Stomach (tissue), 9 donors: ENCODE data around the gene PPP1R1C. TPM values are rescaled to one million over a fixed set of nuclear protein-coding genes. Genes with fewer than 3 reads are reported as not detected.

Source experiments
- DNase-seq, 2 donors: peaks; one replicate each; pipeline versions ENCODE4 v3.0.0 to v3.0.0-alpha.2; 2013 to 2019
- H3K27ac ChIP-seq, 5 donors: fragments of 200-600 bp in 4 of 5; sonication (generic) in 4 of 5; one replicate each; pipeline ENCODE4 v1.5.1; 2013 to 2019; ENCODE audit warnings: mild to moderate bottlenecking in 1 of 5, moderate library complexity in 1 of 5
- H3K27me3 ChIP-seq, 3 donors: fragments of 200-600 bp; sonication (generic); one replicate each; pipeline ENCODE4 v1.5.1; 2017 to 2019; ENCODE audit warnings: mixed run types in 1 of 3
- H3K36me3 ChIP-seq, 4 donors: fragments of 200-600 bp; sonication (generic); 1 replicate in 3 of 4; 2 replicates in 1 of 4; pipeline ENCODE4 v1.5.1; 2016 to 2019
- H3K4me1 ChIP-seq, 4 donors: fragments of 200-600 bp; sonication (generic); one replicate each; pipeline ENCODE4 v1.5.1; 2016 to 2019
- H3K4me3 ChIP-seq, 4 donors: fragments of 200-600 bp; sonication (generic) in 3 of 4; one replicate each; pipeline ENCODE4 v1.5.1; 2016 to 2019; ENCODE audit warnings: mild to moderate bottlenecking in 1 of 4
- H3K9me3 ChIP-seq, 4 donors: fragments of 200-600 bp; sonication (generic); one replicate each; pipeline ENCODE4 v1.5.1; 2016 to 2019
- CTCF ChIP-seq, 7 experiments: fragments of 450-650 bp in 4 of 7; fragments of 200-600 bp in 3 of 7; sonication (generic) in 3 of 7; IDR thresholded peaks; one replicate each; pipeline ENCODE4 v1.5.1; 2016 to 2019; ENCODE audit warnings: antibody characterized with exemption in 7 of 7, control low read depth in 2 of 7, mild to moderate bottlenecking in 1 of 7
- EP300 ChIP-seq: sonication (generic); formaldehyde crosslinking; IDR thresholded peaks from one replicate; pipeline ENCODE4 v1.6.1; 2017; ENCODE audit warnings: antibody characterized with exemption
- POLR2A ChIP-seq, 4 donors: fragments of 450-650 bp; IDR thresholded peaks; one replicate each; pipeline ENCODE4 v1.6.1; 2016; ENCODE audit warnings: antibody characterized with exemption in 4 of 4, control low read depth in 2 of 4, mild to moderate bottlenecking in 1 of 4, moderate library complexity in 1 of 4
- POLR2AphosphoS5 ChIP-seq, 3 donors: sonication (generic); formaldehyde crosslinking; IDR thresholded peaks; one replicate each; pipeline ENCODE4 v1.6.1; 2016; ENCODE audit warnings: antibody characterized with exemption in 3 of 3
- WGBS, 5 donors: extraction: QIAGEN DNeasy Blood & Tissue Kit in 3 of 5; methylation state at CpG; one replicate each; pipeline versions ENCODE4 v1.1.5 to v1.1.7; 2013 to 2018; 5-methylcytosine and 5-hydroxymethylcytosine counted together
- intact Hi-C: fragments of 100-400 bp; cut with DNase I; formaldehyde crosslinking; loops from one replicate; pipeline ENCODE4 v1.15.1; 2023; ENCODE audit warnings: low total_unique reads
- polyA plus RNA-seq, 3 donors: library from polyadenylated mRNA; stranded (reverse); fragments of 200-250 nt; gene quantifications; one replicate each; pipeline ENCODE4 v1.2.3, GENCODE V29; 2013
- small RNA-seq, 4 donors: library from RNA; depleted of rRNA; stranded (forward); fragments of <200 nt; gene quantifications; one replicate each; pipeline ENCODE3, GENCODE V24; 2016
- total RNA-seq, 5 donors: library from RNA; depleted of rRNA; stranded (reverse); fragments of >200 nt; gene quantifications; one replicate each; pipeline versions ENCODE4 v1.1.0 to v1.2.3, GENCODE V29; 2014 to 2016
- donor health status: healthy with polysubstance abuse.
- donor health status: Bipolar disorder and iron deficiency.
- donor health status: healthy.

The PPP1R1C gene
- total and polyA plus RNA-seq, 8 donors, result 1.6 to 10.4 (median 3.9) TPM; not detected in 4

- Histone ChIP-seq H3K4me1 (no peaks in the 10 kb centered on the region), H3K27me3 (no peaks in the 10 kb centered on the region), H3K9me3 (no peaks in the 10 kb centered on the region), H3K36me3 (no peaks in the 10 kb centered on the region), H3K27ac (no peak overlapping the region), H3K4me3 (no peak overlapping the region)
- no peak for TF ChIP-seq POLR2A (IDR thresholded peaks at IDR 0.05)
- no peak for TF ChIP-seq CTCF (IDR thresholded peaks at IDR 0.05)
- TF ChIP-seq POLR2AphosphoS5 (IDR thresholded peaks at IDR 0.05), result no peak
- no peak for TF ChIP-seq EP300
- intact Hi-C loops, result no loop called here
- 59 to 78% (median 73%) methylated on average over 2 of the region's 2 CpGs for WGBS, 5 donors
- DNase-seq, result no peak
Observed at GRCh38 chr2:182166841-182167240, 181.2 kb downstream of the PPP1R1C start.

Small RNA genes within 50 kb of the gene (small RNA-seq; reads per million reads assigned to genes)
- gene RNA5SP113, result 0 to 0.07 (median 0) reads per million in 4 donors

Other genes starting within 250 kb of the PPP1R1C start
- gene ITPRID2, start 94.1 kb upstream of the PPP1R1C start, total RNA-seq, result 100 to 1,000 TPM in 4 of 5 donors, 10 to 100 TPM in 1; 53.1 to 222 (median 146) TPM
- 10 to 100 TPM; 19.4 to 62.9 (median 37.6) TPM for gene ITPRID2, start 94.1 kb upstream of the PPP1R1C start, polyA plus RNA-seq